ENCODE measurements around the gene MAP4K3.

- TF ChIP-seq CTCF (IDR thresholded peaks at IDR 0.05; ENCODE audit: control extremely low read depth in 1 of 3, insufficient read depth in 1 of 3, low read depth in 1 of 3, low read length in 3 of 3) (no peak), EP300 (IDR thresholded peaks at IDR 0.05; ENCODE audit: borderline replicate concordance in 1 of 2, low read depth in 2 of 2, low read length in 2 of 2) (no peak), TBP (IDR thresholded peaks at IDR 0.05; ENCODE audit: low read depth, low read length) (no peak), USF2 (IDR thresholded peaks at IDR 0.05; ENCODE audit: low read length) (no peak), SIN3A (conservative IDR thresholded peaks at IDR 0.05 in 1 of 2, IDR thresholded peaks at IDR 0.05 in 1 of 2; ENCODE audit: low read depth in 1 of 2, low read length in 2 of 2) (no peak), POLR2A (IDR thresholded peaks at IDR 0.05; ENCODE audit: control extremely low read depth in 1 of 2, low read depth in 2 of 2, low read length in 2 of 2) (no peak), SP2 (IDR thresholded peaks at IDR 0.05; ENCODE audit: low read length) (no peak), EZH2 (IDR thresholded peaks at IDR 0.05; ENCODE audit: low read depth, low read length, severe bottlenecking) (no peak), TCF12 (IDR thresholded peaks at IDR 0.05; ENCODE audit: low read depth, low read length) (no peak)
Measured at GRCh38 chr2:39429746-39430145, 7.3 kb downstream of the MAP4K3 start.
